Measurements from ENCODE around the gene RELN.

GRCh38 chr7:103918631-103919271, 70.7 kb downstream of the RELN start:
- TF ChIP-seq NFAT5 (CRISPR knock-in tag; IDR thresholded peaks at IDR 0.05) (no peak), CBX2 (IDR thresholded peaks at IDR 0.05; ENCODE audit: low read depth, low read length) (no peak), CBX2 (CRISPR knock-in tag; IDR thresholded peaks at IDR 0.05; ENCODE audit: low read depth) (no peak), TCF12 (IDR thresholded peaks at IDR 0.05) (no peak), TCF12 (CRISPR knock-in tag; IDR thresholded peaks at IDR 0.05) (no peak), ESRRA (CRISPR knock-in tag; IDR thresholded peaks at IDR 0.05; ENCODE audit: low read depth) (no peak), ZBTB20 (CRISPR knock-in tag; IDR thresholded peaks at IDR 0.05; ENCODE audit: borderline replicate concordance, low read depth) (no peak), GTF3A (CRISPR knock-in tag; conservative IDR thresholded peaks at IDR 0.05) (no peak), CHD4 (IDR thresholded peaks at IDR 0.05; ENCODE audit: borderline replicate concordance, low read length) (no peak)
